NCI-H2081 treated with DMSO at 0.1 percent for 48 hours (cell line): ENCODE data around the gene SYNE1.

Source experiments
- DNase-seq: peaks from one replicate; lab custom pipeline; 2025; lab: John Stamatoyannopoulos, UW

The SYNE1 gene

DNA sequence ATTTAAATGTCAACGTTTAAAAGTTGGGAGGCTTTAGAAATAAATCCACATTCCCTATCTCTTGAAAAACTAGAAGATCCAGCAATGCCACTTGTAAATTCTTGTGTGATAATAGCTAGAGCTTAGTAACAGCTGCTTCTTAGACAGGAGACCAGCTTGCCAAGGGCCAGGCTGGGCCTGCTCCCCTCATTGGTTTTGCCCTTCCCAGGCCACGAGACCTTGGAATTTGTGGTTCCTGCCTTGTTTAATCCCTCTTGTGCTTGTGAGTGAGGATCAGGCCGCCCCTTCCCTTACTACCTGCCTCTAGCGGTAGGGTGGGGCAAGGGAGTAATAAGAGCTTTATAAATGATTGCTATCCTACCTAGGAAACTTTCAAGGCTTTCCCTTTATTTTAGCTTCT is 363.5 kb downstream of the SYNE1 start:
- no peak for DNase-seq

GRCh38 chr6:152273002-152273401 is 364.2 kb downstream of the SYNE1 start:
- DNase-seq, result no peak

DNA sequence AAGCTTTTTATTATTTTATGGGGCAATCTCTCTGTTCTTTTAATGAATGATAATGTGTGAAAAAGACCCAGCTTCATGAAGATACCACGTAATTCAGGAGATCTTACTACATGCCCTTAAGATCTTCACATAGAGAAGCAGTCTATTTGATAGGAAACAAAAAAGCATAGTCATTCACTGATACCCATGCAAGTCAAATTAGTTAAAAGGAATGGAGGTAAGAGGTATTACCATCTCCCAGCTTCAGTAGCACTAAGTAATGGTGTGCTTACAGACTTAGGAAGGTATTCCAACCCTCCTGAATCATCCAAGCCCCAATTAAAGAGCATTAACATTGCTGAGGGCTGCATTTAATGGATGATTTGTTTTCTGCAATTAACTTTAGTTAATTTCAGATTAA is 364.7 kb downstream of the SYNE1 start:
- DNase-seq, result no peak

DNA sequence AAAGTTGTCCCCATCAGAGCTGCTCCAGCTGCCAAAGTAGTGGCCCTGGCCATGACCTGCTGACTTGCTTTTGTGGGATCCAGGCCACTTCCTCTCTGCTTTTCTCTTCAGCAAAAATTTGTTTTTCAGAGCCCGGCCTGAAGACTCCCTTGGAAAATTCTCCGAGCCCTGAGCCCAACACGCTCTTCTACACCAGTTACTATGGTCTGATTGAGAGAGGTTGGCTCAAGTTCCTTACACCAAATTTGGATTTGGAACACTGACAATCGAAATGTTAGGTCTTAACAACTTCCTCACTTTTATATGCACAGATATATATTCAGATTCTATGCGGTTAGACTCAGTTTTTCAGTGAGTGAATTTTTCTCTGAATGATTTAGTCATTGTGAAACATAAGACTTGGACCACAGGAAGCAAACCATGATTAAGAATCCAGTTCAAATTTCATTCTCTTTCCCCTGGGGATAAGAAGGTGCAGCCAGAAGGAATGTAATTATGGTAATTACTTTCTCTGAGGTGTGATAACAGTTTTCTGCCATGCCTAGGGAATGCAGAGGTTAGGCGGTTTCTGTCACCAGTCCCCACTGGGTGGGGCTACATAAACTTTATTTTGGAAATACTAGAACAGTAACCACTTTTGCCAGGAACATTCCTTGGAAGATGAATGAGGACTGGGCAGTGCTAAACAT is 365.2 kb downstream of the SYNE1 start:
- no peak for DNase-seq

- DNase-seq, result no peak
These were observed 366.7 kb downstream of the SYNE1 start for GRCh38 chr6:152270301-152270925.

DNA sequence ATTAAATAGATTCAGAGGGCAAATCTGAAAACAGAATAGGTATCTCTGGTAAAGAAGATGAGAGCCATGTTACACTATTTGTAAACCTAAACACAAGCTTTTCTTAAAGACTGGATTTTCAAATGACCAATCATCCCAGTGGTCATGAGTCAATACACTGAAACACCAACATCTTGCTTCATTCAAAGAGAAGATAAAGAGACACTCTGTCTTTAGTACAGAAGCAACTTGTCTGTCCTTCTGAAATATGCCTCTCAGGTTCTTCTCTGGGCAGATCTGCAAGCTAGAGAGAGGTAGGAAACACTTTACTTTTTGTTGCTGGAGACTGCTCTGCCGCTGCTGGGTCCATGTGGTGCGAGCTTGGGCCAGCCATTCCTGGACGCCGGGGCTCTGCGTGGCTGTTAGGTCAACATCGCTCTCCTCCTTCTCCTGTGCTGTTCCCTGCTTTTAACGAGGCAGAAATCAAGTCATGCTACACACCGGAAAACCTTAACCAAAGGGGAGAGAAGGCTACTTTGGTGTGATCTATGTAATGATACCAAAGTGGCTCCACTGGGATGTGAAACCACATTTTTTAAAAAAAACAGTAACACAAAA is 368.2 kb downstream of the SYNE1 start:
- no peak for DNase-seq

- no peak for DNase-seq
These were observed 369.0 kb downstream of the SYNE1 start for GRCh38 chr6:152267967-152268845.

DNA sequence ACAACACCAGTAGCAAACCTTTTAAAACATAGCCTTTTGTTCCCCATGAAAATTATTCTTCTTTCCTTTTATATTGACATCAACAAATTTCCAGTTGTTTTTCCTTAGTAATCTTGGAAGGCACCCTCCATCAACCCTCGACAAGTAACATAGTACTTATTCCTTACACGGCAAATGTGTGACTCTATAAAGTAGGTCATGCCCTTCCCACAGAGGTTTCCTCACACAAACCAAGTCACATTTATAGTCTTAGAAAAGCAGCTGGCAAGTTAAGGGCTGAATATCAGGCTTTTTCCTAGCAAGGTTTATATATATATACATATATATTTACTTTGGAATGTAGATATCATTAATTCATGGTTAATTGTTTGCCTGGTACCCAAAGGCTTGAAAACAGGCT is 371.5 kb downstream of the SYNE1 start:
- DNase-seq, result no peak

DNA sequence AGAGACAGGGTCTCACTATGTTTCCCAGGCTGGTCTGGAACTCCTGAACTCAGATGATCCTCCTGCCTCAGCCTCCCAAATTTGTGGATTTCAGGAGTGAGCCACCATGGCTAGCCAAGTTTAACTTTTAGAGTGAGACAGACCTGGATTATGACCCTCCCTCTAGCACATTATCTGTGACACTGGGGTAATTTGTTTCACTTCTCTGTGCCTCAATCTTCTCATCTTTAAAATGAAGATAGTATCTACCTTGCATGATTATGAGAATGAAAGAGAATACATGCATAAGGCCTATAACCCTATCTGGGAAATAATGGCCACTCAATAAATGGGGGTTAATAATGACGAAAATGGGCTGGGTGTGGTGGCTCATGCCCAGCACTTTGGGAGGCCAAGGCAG is 373.6 kb downstream of the SYNE1 start:
- DNase-seq, result no peak

GRCh38 chr6:152261179-152261578 is 376.0 kb downstream of the SYNE1 start:
- DNase-seq, result no peak

- DNase-seq, result no peak
These were observed 377.9 kb downstream of the SYNE1 start for GRCh38 chr6:152259234-152259633.

DNA sequence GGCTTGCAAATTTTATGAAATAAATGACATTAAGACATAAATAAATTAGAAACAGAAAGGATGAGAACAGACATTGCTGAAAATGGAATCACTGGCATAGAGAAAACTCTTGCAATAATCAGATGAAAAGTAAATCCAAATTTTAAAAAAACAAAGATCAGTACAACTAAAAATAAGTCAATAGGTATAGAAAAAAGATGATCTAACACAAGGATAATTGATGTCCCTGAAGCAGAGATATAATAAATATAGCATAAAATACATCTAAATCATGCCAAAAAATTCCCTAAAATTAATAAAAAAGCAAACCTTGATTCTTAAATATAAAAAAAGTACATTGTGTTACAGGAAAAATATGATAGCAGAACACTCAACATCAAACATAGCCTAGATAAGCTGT is 379.6 kb downstream of the SYNE1 start:
- no peak for DNase-seq

GRCh38 chr6:152250127-152250526 is 387.0 kb downstream of the SYNE1 start:
- DNase-seq, result no peak

DNA sequence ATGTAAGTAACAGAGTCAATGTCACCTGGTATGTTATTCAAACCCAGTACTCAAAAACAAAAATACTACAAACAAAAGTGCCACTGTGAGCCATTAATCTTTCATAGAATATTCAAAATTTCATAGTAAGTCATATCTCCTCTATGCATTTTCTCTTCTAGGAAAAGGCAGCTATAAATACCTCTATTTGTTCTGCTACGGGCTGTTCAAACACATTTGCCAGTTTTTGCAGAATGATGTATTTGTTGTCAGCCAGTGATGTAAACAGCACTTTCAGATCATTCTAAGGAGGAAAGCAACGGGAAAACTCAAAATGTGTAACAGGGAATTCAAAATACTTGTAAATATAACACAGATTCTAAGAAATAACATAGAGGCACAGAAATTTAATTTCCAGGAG is 388.2 kb downstream of the SYNE1 start:
- DNase-seq, result no peak

- no peak for DNase-seq
These were observed 390.4 kb downstream of the SYNE1 start for GRCh38 chr6:152246554-152247337.

GRCh38 chr6:152244998-152245630 is 392.0 kb downstream of the SYNE1 start:
- DNase-seq, result no peak

DNA sequence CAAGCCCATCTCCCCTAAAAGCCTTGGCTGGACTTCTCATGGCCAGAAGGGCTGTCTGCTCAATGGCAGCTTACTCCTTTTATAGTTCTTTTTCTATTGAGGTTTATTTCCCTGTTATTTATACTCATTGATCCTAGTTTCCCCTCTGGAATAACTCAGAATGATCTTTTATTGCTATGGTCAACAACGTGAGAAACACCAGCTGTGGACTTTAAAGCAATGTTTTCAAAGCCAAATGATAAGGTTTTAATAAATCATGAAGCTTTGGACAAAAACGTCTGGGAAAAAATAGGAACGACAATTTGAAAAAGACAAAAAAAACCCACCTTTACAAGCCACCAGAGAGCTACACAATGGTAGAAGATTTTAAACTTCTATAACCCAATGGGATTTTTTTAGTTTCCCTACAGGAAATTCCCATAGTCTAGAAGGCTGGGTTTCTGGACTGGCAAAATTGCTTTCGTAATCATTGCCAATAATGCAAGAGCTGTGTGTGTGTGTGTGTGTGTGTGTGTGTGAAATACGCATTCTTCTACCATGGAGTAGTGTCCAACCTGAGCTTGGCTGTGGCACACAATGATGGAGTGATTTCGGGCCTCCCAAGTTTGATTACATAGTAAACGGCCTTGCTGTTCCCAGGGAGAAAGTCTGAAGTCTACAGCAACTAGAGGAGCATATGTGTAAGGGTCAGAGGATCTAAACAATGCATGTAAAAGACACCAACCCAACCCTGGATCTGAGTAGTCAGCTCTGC is 396.0 kb downstream of the SYNE1 start:
- DNase-seq, result no peak

- DNase-seq, result no peak
These were observed 396.7 kb downstream of the SYNE1 start for GRCh38 chr6:152240436-152240835.

DNA sequence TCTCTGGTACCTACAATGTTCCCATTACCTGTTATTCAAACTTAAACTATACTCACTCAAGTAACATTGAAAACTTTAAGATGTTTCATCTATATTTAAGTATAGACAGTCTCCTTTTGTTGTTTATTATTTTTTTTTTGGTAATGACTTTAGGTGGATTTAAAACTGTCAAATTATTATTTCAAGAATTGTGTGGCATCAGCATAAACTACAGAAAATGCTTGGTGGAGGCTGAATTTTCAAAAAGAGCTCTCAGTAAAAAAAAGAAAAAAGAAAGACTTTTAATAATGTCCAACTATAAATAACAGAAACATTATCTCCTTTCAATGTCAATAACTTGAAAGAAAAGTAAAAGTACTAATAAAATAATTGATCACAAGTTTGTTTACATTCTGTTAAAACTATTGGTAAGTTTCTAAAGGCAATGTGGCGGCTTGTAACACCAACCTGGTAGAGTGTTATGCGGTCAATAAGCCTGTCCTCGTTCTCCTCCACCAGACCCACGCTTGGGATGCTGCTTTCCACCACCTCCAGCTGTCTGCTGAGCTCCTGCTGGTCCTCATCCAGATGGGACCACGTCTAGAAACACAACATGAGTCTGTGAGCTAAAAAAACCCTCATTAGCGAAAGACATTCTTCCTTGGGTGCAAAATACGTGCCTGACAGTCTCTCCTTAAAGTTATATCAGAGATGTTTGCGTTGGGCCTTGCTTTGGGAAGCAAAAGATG is 400.6 kb downstream of the SYNE1 start:
- DNase-seq, result no peak
